ENCODE measurements around the gene C2orf81.
"Not testable (repeated sequence)": the region's sequence is repeated elsewhere in the genome, so short reads cannot be mapped to it uniquely, and the experiment has no call there.

Gene C2orf81

DNA sequence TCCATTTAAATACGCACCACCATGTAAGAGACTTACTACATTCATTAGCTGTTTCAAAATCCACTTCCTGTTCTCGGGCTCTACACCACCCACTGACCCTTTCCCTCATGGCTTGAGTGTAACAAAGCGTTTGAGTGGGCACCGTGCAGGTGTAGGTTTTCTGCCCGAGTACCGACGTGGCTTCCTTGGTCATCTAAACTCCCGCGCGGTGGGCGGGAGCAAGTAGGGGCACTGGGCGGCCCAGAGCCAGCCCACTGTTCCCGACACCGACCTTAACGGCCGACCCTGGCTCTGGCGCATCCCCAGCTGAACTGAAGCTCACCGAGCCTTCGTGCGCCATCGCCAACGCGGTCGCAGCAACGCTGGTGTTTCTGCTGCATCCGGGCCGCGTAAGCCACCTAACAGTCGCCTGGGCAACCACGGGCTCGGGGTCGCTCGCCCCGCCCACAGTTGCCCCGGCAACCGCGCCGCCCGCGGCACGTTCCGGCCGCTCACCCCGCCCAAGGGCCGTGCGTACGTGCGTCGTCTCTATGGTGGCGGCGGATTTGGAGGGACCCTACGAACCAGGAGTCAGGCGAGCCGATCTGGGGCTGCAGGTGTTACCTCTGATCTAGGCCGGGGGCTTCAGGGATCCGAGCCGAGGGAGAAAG is at the start of gene C2orf81, which contains the start of gene WDR54:
Gene C2orf81, minus strand, starts transcription at position 399 of the 650 bp plus-strand sequence. Its CDS starts 59 bp downstream, at position 340.
Gene WDR54, plus strand, starts transcription at position 510 of the 650 bp plus-strand sequence. CDS start 424 bp downstream, outside the sequence.
- DNase-seq = peak; percentile 53

- not testable (repeated sequence) for DNase-seq
Observed at GRCh38 chr2:74470742-74471141, 49.3 kb upstream of the C2orf81 start.

GRCh38 chr2:74464406-74464805 is 43.0 kb upstream of the C2orf81 start:
- no peak for DNase-seq

- DNase-seq = no peak
Observed at GRCh38 chr2:74462786-74463105, 41.3 kb upstream of the C2orf81 start.

GRCh38 chr2:74462054-74462785 is 40.8 kb upstream of the C2orf81 start:
- DNase-seq = no peak

DNA sequence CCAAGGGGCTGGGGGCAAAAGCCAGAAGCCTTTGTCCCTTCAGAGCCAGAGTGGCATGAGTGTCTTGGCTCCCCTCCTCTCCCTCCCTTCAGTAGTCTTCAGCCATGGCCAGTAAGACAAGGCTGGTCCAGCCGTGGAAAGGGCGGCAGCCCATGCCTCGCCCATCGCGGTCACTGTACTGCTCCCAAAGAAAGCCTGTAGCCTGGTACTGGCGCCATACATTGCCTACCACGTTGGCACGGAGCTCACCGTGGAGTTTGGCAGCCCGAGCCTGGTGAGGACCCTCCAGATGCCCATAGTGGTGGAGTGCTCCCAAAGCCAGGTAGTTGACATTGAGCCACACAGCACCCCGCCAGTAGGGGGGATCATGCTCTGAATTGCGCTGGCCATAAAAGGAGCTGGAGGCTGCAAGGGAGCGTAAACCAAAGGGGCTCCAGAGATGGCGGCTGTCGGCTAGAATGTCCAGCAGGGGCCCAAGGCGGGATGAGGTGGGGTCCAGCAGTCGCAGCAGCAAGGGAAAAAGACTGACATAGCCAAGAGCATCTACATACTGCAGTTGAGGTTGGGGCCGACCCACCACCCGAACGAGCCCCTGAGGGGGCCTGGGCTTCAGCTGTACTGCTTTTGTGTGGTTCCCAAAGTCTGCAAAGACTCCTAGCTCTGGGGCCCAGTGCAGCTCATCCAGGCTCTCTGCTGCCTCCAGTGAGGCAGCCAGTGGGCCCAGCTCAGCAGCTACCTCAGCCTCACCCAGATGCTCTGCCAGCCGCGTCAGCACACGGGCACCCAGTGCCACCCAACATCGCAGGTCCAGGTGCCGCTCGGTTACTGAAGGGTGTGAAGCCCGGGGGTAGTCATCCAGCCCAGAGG is 40.0 kb upstream of the C2orf81 start:
- DNase-seq = no peak

DNA sequence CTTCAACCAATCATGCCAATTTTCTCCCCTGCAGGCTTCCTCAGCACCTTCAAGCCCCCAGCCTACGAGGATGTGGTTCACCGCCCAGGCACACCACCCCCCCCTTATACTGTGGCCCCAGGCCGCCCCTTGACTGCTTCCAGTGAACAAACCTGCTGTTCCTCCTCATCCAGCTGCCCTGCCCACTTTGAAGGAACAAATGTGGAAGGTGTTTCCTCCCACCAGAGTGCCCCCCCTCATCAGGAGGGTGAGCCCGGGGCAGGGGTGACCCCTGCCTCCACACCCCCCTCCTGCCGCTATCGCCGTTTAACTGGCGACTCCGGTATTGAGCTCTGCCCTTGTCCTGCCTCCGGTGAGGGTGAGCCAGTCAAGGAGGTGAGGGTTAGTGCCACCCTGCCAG is 38.8 kb upstream of the C2orf81 start:
- DNase-seq = not testable (repeated sequence)

DNA sequence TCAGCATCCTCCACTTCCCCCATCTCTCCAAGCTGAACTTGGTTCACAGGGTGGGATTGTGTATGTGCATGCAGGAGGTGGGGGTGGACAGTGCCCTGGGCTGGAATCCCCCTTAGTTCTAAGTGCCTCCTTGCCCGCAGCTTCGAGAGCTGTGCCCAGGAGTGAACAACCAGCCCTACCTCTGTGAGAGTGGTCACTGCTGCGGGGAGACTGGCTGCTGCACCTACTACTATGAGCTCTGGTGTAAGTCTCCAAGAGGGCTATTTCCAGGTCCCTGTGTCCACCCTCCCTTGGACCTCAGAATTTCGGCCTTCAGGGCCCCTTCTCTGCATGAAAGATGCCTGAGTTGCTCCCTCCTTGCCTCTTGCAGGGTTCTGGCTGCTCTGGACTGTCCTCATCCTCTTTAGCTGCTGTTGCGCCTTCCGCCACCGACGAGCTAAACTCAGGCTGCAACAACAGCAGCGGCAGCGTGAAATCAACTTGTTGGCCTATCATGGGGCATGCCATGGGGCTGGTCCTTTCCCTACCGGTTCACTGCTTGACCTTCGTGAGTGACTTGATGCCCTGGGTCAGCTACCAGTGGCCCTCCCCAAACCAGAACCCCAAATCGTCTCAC is 38.2 kb upstream of the C2orf81 start:
- not testable (repeated sequence) for DNase-seq

GRCh38 chr2:74458938-74459363 is 37.5 kb upstream of the C2orf81 start:
- no peak for DNase-seq

- peak; percentile 100 for DNase-seq
Observed at GRCh38 chr2:74458132-74458937, 36.9 kb upstream of the C2orf81 start, which contains the start of gene WBP1. Gene WBP1 (plus strand): TSS chr2:74458438. CDS start chr2:74458603, 165 bp downstream.

- DNase-seq = no peak
Observed at GRCh38 chr2:74457549-74458131, 36.2 kb upstream of the C2orf81 start.

DNA sequence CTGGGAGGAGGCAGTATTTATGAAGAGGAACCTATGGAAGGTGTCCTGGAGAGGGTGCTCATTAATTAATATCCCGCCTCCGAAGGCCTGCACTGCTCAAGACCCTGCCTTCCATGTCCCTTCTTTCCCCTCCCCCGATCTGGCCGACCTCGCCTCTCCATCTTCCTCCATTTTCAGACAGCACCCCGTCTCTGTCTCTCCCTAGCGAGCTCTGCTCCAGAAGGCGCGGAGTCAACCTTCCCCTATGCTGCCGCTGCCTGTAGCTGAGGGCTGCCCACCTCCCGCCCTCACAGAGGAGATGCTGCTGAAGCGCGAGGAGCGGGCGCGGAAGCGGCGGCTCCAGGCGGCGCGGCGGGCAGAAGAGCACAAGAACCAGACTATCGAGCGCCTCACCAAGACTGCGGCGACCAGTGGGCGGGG is 35.7 kb upstream of the C2orf81 start:
- peak; percentile 27 for DNase-seq

GRCh38 chr2:74454654-74455511 is 33.5 kb upstream of the C2orf81 start, which contains the start of gene INO80B:
Gene INO80B (plus strand): TSS chr2:74455087. CDS start chr2:74455117, 30 bp downstream.
- DNase-seq = peak; percentile 99

GRCh38 chr2:74450570-74451190 is 29.3 kb upstream of the C2orf81 start:
- DNase-seq = no peak

- no peak for DNase-seq
Observed at GRCh38 chr2:74448771-74449170, 27.4 kb upstream of the C2orf81 start.

GRCh38 chr2:74447230-74447999 is 26.0 kb upstream of the C2orf81 start:
- no peak for DNase-seq

- DNase-seq = peak; percentile 83
Observed at GRCh38 chr2:74444498-74445318, 23.3 kb upstream of the C2orf81 start.

Data from kidney glomerular epithelial cell (primary cell).